Parathyroid adenoma (tissue), 2 donors: ENCODE measurements around the gene CTNNAL1.

ENCODE experiments used
- H2AFZ ChIP-seq: fragments of 300-600 bp; sonication (generic); one replicate; pipeline ENCODE4 v1.7.0; 2017; ENCODE audit warnings: antibody characterized with exemption, mild to moderate bottlenecking
- H3K27ac ChIP-seq: fragments of 300-600 bp; sonication (generic); one replicate; pipeline ENCODE4 v1.7.0; 2017
- H3K27me3 ChIP-seq: fragments of 300-600 bp; sonication (generic); one replicate; pipeline ENCODE4 v1.7.0; 2017; ENCODE audit warnings: low read length; ENCODE audit not compliant: control insufficient read depth, insufficient read depth
- H3K36me3 ChIP-seq: fragments of 300-600 bp; sonication (generic); one replicate; pipeline ENCODE4 v1.7.0; 2017; ENCODE audit warnings: low read length; ENCODE audit not compliant: control insufficient read depth, insufficient read depth
- H3K4me1 ChIP-seq: fragments of 300-600 bp; sonication (generic); one replicate; pipeline ENCODE4 v1.7.0; 2017; ENCODE audit warnings: control low read depth
- H3K4me2 ChIP-seq: fragments of 300-600 bp; sonication (generic); one replicate; pipeline ENCODE4 v1.7.0; 2017; ENCODE audit warnings: low read length
- H3K4me3 ChIP-seq: fragments of 300-600 bp; sonication (generic); one replicate; pipeline ENCODE4 v1.7.0; 2017; ENCODE audit warnings: low read depth, low read length
- H3K79me2 ChIP-seq: fragments of 300-600 bp; sonication (generic); one replicate; pipeline ENCODE4 v1.7.0; 2017; ENCODE audit warnings: control low read depth
- H3K9ac ChIP-seq: fragments of 300-600 bp; sonication (generic); one replicate; pipeline ENCODE4 v1.7.0; 2017; ENCODE audit warnings: mild to moderate bottlenecking
- H3K9me3 ChIP-seq: fragments of 300-600 bp; sonication (generic); one replicate; pipeline ENCODE4 v1.7.0; 2017; ENCODE audit warnings: low read length; ENCODE audit not compliant: control insufficient read depth
- CTCF ChIP-seq: fragments of 300-600 bp; sonication (generic); IDR thresholded peaks from one replicate; pipeline ENCODE4 v1.7.0; 2017; ENCODE audit warnings: antibody characterized with exemption, mild to moderate bottlenecking
- donor health status: primary hyperparathyroidism.

CTNNAL1 gene

DNA sequence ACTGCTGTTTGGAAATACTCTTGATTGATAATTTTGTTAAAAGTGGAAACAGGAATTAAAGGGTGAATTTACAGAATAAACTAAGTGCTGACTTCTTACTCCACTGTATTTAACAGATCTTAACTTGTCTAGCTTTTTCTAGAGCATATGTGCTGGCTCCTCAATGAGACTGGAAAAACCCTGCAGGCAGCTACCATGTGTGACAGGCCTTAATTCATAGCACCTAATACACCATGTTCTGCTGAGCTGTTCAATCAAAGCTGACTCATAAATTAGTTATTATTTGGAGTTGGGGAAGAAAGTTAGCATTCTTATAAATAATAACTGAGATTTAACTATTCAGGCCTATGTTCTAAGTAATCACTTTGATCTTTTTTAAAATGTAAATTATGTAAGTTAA, 29.4 kb downstream of the CTNNAL1 start:
- no peaks in the 10 kb centered on the region for H3K4me1 ChIP-seq

GRCh38 chr9:108980893-108981292, 32.4 kb downstream of the CTNNAL1 start:
- H2AFZ ChIP-seq, result no peak overlapping the region
- H3K9ac ChIP-seq, result no peak overlapping the region
- H3K9me3 ChIP-seq, result no peaks in the 10 kb centered on the region
- no peak overlapping the region for H3K27ac ChIP-seq
- no peaks in the 10 kb centered on the region for H3K4me1 ChIP-seq
- no peak for TF ChIP-seq CTCF
- H3K36me3 ChIP-seq, result no peaks in the 10 kb centered on the region
- no peaks in the 10 kb centered on the region for H3K79me2 ChIP-seq
- no peak overlapping the region for H3K4me3 ChIP-seq
- peak overlapping the region; percentile 45 for H3K4me2 ChIP-seq
- no peaks in the 10 kb centered on the region for H3K27me3 ChIP-seq

More for the DNA sequence above, 29.4 kb downstream of the CTNNAL1 start:
- no peak for TF ChIP-seq CTCF
- Histone ChIP-seq H3K4me2 (no peak overlapping the region), H3K9me3 (no peaks in the 10 kb centered on the region), H3K27ac (no peak overlapping the region), H3K9ac (no peak overlapping the region), H3K27me3 (no peaks in the 10 kb centered on the region), H3K79me2 (no peaks in the 10 kb centered on the region), H3K4me3 (no peak overlapping the region), H3K36me3 (no peaks in the 10 kb centered on the region), H2AFZ (no peak overlapping the region)

DNA sequence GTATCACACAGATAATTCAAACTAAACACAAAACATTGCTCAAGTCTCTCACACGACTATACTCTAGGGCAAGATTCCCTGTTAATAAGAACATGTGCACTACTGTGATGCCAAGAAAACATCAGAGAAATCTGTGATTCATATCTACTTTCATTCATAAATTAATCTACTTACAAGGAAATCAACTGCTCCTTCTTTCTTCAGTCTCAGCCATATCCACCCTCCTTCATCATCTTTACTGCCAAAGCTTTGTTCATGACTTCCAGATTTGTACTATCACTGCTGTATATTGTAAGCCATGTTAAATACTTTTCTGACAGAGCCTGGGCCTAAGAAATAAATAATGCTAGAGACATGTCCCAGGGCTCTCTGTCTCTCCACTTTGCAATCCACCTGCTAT, 35.1 kb downstream of the CTNNAL1 start:
- Histone ChIP-seq H3K27ac (no peak overlapping the region), H3K4me1 (no peaks in the 10 kb centered on the region), H3K9me3 (no peaks in the 10 kb centered on the region), H3K4me2 (no peak overlapping the region), H3K79me2 (no peaks in the 10 kb centered on the region), H3K9ac (no peak overlapping the region), H3K4me3 (no peak overlapping the region), H3K27me3 (no peaks in the 10 kb centered on the region), H2AFZ (no peak overlapping the region), H3K36me3 (no peaks in the 10 kb centered on the region)
- TF ChIP-seq CTCF, result no peak

DNA sequence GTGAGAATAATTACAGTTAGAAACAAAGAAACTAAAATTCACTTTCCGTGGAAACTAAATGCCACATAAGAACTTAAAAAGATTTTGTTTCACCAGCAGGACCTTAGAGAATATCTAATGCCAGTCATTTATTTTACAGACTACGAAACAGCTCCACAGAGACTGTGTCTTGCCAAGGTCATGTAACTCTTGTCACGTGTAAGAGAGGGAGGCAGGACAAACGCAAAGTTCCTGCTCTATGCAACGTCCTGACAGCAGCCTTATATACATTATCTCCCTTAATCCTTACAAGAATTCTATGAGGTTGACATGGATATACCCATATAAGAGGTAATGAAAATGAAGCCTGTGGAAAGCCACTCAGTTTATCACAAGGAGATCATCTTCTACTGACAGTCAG, 39.4 kb downstream of the CTNNAL1 start:
- no peak for TF ChIP-seq CTCF
- Histone ChIP-seq H3K9ac (no peak overlapping the region), H3K9me3 (no peaks in the 10 kb centered on the region)

DNA sequence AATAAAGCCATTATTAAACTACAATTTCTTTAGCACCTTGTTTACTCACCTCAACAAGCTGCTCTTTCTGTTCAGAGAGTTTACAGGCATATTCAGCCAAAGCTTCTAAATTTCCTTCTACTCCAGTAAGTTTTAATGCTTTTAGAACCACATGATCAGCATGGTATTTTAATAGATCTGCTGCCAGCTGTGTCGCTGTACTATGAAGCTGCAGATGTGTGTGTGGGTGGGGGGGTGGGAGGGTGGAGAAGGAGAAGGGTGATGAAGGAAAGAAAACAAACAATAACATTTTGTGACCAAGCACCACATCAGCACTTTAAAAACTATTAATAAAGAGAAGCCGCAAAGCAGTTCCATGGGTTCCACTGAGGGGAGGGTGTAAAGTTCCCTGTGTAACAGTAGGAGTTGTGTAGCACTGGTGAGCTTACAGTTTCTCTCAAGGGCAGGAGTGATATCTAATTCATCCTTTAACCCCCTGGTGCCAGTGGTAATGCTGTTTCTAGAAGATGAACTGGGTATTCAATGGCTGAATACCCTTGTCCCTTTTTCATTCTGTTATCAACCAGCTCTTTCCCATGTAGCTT, 40.6 kb downstream of the CTNNAL1 start:
- Histone ChIP-seq H3K27me3 (no peaks in the 10 kb centered on the region), H3K4me3 (no peak overlapping the region), H3K79me2 (no peaks in the 10 kb centered on the region), H2AFZ (no peak overlapping the region), H3K9me3 (no peaks in the 10 kb centered on the region), H3K36me3 (no peaks in the 10 kb centered on the region), H3K9ac (no peak overlapping the region), H3K27ac (no peak overlapping the region), H3K4me2 (peak overlapping the region; percentile 21), H3K4me1 (no peaks in the 10 kb centered on the region)
- no peak for TF ChIP-seq CTCF

More for the DNA sequence above, 39.4 kb downstream of the CTNNAL1 start:
- Histone ChIP-seq H3K79me2 (no peaks in the 10 kb centered on the region), H3K4me1 (no peaks in the 10 kb centered on the region), H3K27me3 (no peaks in the 10 kb centered on the region), H3K36me3 (no peaks in the 10 kb centered on the region), H3K4me3 (no peak overlapping the region), H3K27ac (no peak overlapping the region), H3K4me2 (peak overlapping the region; percentile 8), H2AFZ (no peak overlapping the region)
